MCF 10A (cell line): Measurements from ENCODE around the gene TBATA. TPM values are rescaled to one million over a fixed set of nuclear protein-coding genes. Genes with fewer than 3 reads are reported as not detected.

ENCODE experiments used
- BruUV-seq: library from RNA; stranded (reverse); fragments of 400-500 nt; replicated peaks from 2 replicates; lab custom pipeline; 2021; lab: Mats Ljungman, UMichigan
- CTCF ChIA-PET: fragments of 300-600 bp; sonication (Branson Sonifier 250); formaldehyde crosslinking; extraction: SDS; loops from one replicate; lab custom pipeline; 2021; ENCODE audit warnings: antibody characterized with exemption, inconsistent platforms; lab: Yijun Ruan, JAX
- POLR2A ChIA-PET: fragments of 300-600, 350-650 bp; sonication (Branson Sonifier 250); formaldehyde crosslinking; extraction: SDS; loops from one replicate; lab custom pipeline; 2020; ENCODE audit warnings: antibody characterized with exemption, inconsistent platforms; lab: Yijun Ruan, JAX
- DNase-seq: peaks from one replicate; pipeline ENCODE4 v3.0.0-alpha.2; 2018; ENCODE audit not compliant: unreplicated experiment
- H3K27ac Mint-ChIP-seq: one replicate; pipeline ENCODE4 v1.8.0; 2022; ENCODE audit warnings: mild to moderate bottlenecking, low read depth, mixed read lengths; ENCODE audit not compliant: unreplicated experiment
- H3K27me3 Mint-ChIP-seq: one replicate; pipeline ENCODE4 v1.8.0; 2022; ENCODE audit warnings: mixed read lengths; ENCODE audit not compliant: insufficient read depth, unreplicated experiment
- H3K36me3 Mint-ChIP-seq: one replicate; pipeline ENCODE4 v1.8.0; 2022; ENCODE audit warnings: mild to moderate bottlenecking, moderate library complexity, mixed read lengths; ENCODE audit not compliant: insufficient read depth, unreplicated experiment
- H3K4me1 Mint-ChIP-seq: one replicate; pipeline ENCODE4 v1.8.0; 2022; ENCODE audit warnings: mixed read lengths; ENCODE audit not compliant: insufficient read depth, unreplicated experiment
- H3K4me3 Mint-ChIP-seq: one replicate; pipeline ENCODE4 v1.8.0; 2022; ENCODE audit warnings: mild to moderate bottlenecking, moderate library complexity, mixed read lengths; ENCODE audit not compliant: unreplicated experiment
- H3K9me3 Mint-ChIP-seq: one replicate; pipeline ENCODE4 v1.8.0; 2022; ENCODE audit warnings: mixed read lengths; ENCODE audit not compliant: unreplicated experiment
- intact Hi-C: fragments of 100-400 bp; cut with micrococcal nuclease; formaldehyde crosslinking; loops from 2 replicates; pipeline ENCODE4 v1.14.1; 2022
- total RNA-seq: library from RNA; stranded (reverse); gene quantifications from 2 replicates; pipeline ENCODE4 v1.2.3, GENCODE V29; 2022
- TF ChIP-seq, protein P1 (sequence below): fragments of 200-600 bp; IDR thresholded peaks from one replicate; pipeline ENCODE4 v1.8.0; 2022; ENCODE audit warnings: antibody characterized with exemption, mild to moderate bottlenecking; ENCODE audit not compliant: unreplicated experiment

Gene TBATA
- total RNA-seq, 1 experiment from 2014 or later = not detected

- H3K9me3 Mint-ChIP-seq = no peaks in the 10 kb centered on the region
- peaks cover 7% of the 10 kb centered on the region for H3K4me1 Mint-ChIP-seq
- ChIA-PET POLR2A (interaction anchor here (0.7 kb wide), 1 partner anchor 378 kb away, joined by 3 read pairs; no protein-coding TSS in a partner anchor), CTCF (interaction anchor here (0.7 to 1.0 kb wide), 3 partner anchors 12 to 33 kb away, joined by 3 to 8 read pairs (median 4); no protein-coding TSS in a partner anchor)
- no peak overlapping the region for H3K27ac Mint-ChIP-seq
- no peaks in the 10 kb centered on the region for H3K36me3 Mint-ChIP-seq
- TF ChIP-seq, protein P1, sequence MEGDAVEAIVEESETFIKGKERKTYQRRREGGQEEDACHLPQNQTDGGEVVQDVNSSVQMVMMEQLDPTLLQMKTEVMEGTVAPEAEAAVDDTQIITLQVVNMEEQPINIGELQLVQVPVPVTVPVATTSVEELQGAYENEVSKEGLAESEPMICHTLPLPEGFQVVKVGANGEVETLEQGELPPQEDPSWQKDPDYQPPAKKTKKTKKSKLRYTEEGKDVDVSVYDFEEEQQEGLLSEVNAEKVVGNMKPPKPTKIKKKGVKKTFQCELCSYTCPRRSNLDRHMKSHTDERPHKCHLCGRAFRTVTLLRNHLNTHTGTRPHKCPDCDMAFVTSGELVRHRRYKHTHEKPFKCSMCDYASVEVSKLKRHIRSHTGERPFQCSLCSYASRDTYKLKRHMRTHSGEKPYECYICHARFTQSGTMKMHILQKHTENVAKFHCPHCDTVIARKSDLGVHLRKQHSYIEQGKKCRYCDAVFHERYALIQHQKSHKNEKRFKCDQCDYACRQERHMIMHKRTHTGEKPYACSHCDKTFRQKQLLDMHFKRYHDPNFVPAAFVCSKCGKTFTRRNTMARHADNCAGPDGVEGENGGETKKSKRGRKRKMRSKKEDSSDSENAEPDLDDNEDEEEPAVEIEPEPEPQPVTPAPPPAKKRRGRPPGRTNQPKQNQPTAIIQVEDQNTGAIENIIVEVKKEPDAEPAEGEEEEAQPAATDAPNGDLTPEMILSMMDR = no peak
- no peak overlapping the region for H3K4me3 Mint-ChIP-seq
- BruUV-seq = no TSS peak
- no peak for DNase-seq
- intact Hi-C loops = no loop called here
- peaks cover 3% of the 10 kb centered on the region for H3K27me3 Mint-ChIP-seq
These were observed 2.2 kb downstream of the TBATA start for GRCh38 chr10:70782746-70783680.

DNA sequence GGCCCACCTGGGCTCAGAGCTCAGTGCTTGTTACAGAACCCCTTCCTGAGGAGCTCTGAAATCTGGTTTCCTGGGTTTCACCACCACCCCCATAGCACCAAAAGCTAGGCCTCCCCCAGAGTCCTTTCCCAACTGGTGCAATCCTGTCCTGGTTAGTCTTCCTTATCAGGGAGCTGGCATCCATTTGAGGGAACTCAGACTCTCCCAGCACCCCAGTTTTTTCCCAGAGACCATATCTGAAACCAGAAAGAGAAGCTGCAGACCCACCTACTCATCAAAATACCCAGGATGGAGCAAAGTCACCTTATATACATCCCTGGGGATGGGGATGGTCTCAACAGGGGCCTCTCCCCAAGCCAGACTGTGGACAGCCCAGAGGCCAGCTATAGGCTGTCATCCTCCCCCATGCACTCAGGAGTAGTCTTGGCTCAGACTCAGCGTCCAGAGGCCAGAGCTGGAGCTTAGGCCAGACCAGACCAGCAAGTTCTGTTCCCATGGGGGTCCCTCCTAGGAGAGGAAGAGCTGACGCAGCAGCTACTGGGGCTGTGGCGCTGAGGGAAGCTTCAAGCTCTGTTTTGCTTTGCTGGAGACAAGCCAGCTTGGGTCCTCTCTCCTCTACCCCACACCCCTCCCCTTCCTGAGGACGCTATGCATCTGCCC is 3.0 kb downstream of the TBATA start:
- DNase-seq = no peak
- CTCF ChIA-PET = interaction anchor here (0.7 to 1.0 kb wide), 3 partner anchors 11 to 34 kb away, joined by 3 to 8 read pairs (median 4); no protein-coding TSS in a partner anchor
- Mint-ChIP-seq H3K4me1 (peaks cover 6% of the 10 kb centered on the region), H3K9me3 (no peaks in the 10 kb centered on the region), H3K36me3 (no peaks in the 10 kb centered on the region), H3K4me3 (no peak overlapping the region), H3K27ac (no peak overlapping the region), H3K27me3 (no peaks in the 10 kb centered on the region)
- BruUV-seq = no TSS peak
- TF ChIP-seq, protein P1 = no peak
- intact Hi-C loops = no loop called here
- POLR2A ChIA-PET = interaction anchor here (0.7 kb wide), 1 partner anchor 377 kb away, joined by 3 read pairs; no protein-coding TSS in a partner anchor

GRCh38 chr10:70781461-70782051 is 3.6 kb downstream of the TBATA start:
- no peaks in the 10 kb centered on the region for H3K27me3 Mint-ChIP-seq
- DNase-seq = no peak
- intact Hi-C loops = no loop called here
- no peaks in the 10 kb centered on the region for H3K4me1 Mint-ChIP-seq
- ChIA-PET POLR2A (no interaction called here), CTCF (interaction anchor here (0.8 to 1.0 kb wide), 2 partner anchors 23 to 35 kb away, joined by 4 to 8 read pairs; no protein-coding TSS in a partner anchor)
- no peak overlapping the region for H3K4me3 Mint-ChIP-seq
- TF ChIP-seq, protein P1 = no peak
- no peaks in the 10 kb centered on the region for H3K36me3 Mint-ChIP-seq
- no peak overlapping the region for H3K27ac Mint-ChIP-seq
- BruUV-seq = no TSS peak
- no peaks in the 10 kb centered on the region for H3K9me3 Mint-ChIP-seq
